Muscle of back (tissue), 11 donors: ENCODE results near the gene SHISA9. TPM values are rescaled to one million over a fixed set of nuclear protein-coding genes. Genes with fewer than 3 reads are reported as not detected.

Source experiments
- DNase-seq, 3 donors: peaks; one replicate each; pipeline versions ENCODE4 v3.0.0 to v3.0.0-alpha.2; 2013
- polyA plus RNA-seq, 10 donors: library from polyadenylated mRNA; unstranded; fragments of 120-200 nt; gene quantifications; one replicate each; pipeline ENCODE4 v1.2.1, GENCODE V29; 2013; ENCODE audit not compliant: insufficient read length in 10 of 10

The SHISA9 gene
- polyA plus RNA-seq, 10 donors, result 0.05 to 0.21 (median 0.11) TPM

- DNase-seq, result no peak
These were observed 212.3 kb downstream of the SHISA9 start for GRCh38 chr16:13113741-13114140.

GRCh38 chr16:13118091-13118490 is 216.7 kb downstream of the SHISA9 start:
- no peak for DNase-seq

- DNase-seq, result no peak
These were observed 218.7 kb downstream of the SHISA9 start for GRCh38 chr16:13120091-13120490.

GRCh38 chr16:13120557-13120956 is 219.2 kb downstream of the SHISA9 start:
- DNase-seq, result no peak

DNA sequence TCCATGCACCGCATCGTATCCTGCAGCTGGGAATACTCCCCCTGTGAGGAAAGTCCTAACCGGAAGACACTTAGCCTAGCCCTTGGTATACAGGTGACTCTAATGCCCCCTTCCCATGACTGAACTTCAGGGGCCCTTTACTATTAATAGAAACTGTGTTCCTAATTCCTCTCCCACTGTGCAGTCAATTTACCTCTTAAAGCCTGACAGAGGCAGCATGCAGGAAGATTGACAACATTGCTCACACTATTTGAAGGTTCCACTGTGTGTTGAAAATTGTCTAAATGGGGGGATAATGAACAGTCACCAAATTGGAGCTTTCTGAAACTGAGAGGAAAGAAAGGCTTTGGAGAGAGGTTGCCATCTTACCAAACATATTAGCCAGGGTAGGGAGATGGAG is 222.6 kb downstream of the SHISA9 start:
- no peak for DNase-seq

- DNase-seq, result no peak
These were observed 225.7 kb downstream of the SHISA9 start for GRCh38 chr16:13127144-13127543.

DNA sequence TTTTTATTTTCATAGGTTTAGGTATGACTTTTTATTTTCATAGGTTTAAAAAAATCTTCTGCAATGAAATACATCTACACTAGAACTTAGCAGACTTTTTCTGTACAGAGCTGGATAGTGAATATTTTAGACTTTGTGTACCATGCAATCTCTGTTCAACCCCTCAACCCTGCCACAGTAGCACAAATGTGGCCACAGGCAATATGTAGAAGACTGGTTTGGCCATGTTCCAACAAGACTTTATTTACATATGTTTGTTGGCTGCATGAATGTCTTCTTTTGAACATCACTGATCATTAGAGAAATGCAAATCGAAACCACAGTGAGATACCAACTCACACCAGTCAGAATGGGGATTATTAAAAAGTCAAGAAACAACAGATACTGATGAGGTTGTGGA is 229.2 kb downstream of the SHISA9 start:
- DNase-seq, result no peak

GRCh38 chr16:13134836-13135235 is 233.4 kb downstream of the SHISA9 start:
- no peak for DNase-seq

GRCh38 chr16:13136901-13137300 is 235.5 kb downstream of the SHISA9 start:
- no peak for DNase-seq

GRCh38 chr16:13138528-13138927 is 237.1 kb downstream of the SHISA9 start:
- DNase-seq, result no peak

DNA sequence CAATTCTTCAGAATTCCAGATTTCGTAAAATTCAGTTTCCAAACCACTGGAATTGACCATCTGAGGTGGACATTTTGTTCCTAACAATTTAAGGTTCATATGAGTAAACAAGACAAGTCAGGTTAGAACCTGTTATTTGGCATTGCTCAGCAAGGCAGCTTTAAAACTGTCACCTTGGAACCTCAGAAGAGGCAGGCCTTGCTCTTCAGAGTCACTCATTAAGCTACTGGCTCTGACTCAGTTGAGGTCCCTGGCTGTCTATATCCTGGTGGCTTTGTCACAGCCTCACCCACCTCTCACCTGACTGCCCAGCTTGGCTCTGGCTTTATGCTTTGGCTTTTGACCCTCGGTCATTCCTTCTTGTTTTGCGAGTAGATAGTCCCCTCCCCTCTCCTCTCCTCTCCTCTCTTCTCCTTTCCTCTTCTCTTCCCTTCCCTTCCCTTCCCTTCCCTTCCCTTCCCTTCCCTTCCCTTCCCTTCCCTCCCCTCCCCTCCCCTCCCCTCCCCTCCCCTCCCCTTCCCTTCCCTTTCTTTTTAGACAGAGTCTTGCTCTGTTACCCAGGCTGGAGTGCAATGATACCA is 238.4 kb downstream of the SHISA9 start:
- DNase-seq, result no peak

DNA sequence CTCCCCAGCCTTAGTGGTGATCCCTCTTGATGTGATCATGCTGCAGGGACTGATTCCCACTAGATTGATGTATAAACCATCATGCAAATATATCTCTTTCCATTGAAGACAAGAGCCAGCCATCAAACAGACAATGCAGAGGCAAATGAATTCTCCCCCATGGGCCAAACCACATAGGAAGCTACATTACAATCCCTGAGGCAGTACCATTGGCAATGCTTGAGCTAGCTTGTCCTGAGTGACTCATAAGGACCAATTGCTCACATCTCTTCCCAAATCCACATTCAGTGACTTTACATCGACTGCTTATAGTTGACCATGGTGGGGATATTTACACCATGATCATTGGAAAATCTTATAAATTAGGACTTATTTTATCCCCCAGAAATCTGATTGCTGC is 242.2 kb downstream of the SHISA9 start:
- no peak for DNase-seq

DNA sequence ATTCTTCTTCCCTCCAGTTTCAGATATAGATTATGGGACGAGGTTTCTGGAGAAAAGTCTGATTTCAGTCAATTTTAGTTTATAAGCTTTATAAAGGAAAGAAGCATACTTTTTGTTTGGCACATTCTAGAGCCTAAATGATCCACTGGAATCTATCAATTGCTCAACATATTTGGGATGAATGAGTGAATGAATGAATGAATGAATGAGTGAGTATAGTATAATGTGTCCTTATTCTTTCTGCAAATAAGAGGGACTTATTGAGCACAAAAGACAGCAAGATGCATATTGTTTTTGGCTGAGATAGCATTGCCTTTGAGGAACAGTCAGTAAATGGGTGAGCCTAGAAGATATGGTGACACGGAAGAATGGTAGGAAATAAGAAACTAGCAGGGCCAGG is 245.4 kb downstream of the SHISA9 start:
- no peak for DNase-seq

- no peak for DNase-seq
These were observed 246.9 kb downstream of the SHISA9 start for GRCh38 chr16:13148294-13148693.

DNA sequence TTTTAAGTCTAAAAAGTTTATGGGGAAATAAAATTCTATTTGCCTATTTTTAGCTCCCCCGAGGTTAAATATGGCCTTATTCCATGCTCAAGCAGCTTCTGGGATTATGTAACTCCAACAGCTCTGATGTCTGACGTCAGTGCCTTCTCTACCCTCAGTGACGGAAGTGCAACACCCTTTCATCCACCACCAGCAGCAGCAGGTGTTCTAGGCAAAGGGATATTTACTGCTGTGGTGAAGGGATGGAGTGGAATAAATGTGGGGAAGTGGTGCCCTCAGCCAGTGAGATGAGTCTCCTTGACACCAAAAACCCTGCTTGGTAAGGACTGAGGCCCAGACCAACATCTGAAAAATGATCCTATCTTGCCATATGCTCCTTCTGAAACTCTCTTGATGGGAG is 247.4 kb downstream of the SHISA9 start:
- no peak for DNase-seq

DNA sequence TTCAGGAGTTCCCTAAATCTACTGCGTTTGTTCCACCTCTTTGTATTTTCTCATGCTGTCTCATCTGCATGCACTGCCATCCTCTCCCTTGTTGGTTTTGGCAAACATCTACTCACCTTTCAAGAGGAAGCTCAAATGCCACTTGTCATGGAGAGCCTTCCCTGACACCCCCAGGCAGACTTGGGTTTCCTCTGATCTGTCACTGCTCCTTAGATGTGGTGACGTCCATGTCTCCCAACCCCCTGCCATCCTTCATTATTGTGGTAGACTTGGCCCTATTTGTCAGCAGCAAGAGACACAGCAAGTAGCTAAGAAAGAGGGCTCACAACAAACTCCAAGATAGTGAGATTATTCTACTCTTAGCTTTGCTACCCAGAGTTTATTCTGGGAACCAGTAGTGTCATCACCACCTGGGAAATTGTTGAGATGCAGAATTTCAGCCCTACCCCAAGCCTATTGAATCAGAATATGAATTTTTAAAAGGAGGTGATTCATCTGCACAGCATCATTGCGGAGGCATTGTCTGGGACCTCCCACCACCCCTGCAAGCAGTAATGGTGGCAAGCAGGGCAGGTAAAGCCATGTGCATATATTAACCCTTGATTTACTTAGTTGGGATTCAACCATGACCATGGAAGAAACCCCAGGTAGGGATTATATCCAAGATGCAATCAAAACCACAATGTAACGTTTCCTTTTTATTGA is 248.9 kb downstream of the SHISA9 start:
- DNase-seq, result no peak

- no peak for DNase-seq
These were observed 252.3 kb downstream of the SHISA9 start for GRCh38 chr16:13153696-13154095.

DNA sequence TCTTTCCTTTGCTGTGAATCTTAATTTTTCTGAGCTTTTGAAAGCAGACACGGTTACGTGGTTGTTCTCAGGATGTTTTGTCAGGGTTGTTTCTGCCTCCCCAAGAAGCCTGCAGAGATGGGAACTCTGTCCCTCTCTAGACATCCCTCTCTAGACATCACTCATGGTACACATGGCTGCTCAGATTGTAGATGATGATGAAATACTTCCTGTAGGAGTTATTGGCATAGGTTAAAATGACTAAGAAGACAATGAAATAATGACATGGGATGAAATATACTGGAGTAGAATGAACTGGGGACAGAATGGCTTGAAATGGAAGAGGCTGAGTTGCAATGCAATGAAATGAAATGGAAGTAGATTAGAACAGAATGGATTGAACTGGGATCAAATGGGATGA is 253.4 kb downstream of the SHISA9 start:
- DNase-seq, result no peak

DNA sequence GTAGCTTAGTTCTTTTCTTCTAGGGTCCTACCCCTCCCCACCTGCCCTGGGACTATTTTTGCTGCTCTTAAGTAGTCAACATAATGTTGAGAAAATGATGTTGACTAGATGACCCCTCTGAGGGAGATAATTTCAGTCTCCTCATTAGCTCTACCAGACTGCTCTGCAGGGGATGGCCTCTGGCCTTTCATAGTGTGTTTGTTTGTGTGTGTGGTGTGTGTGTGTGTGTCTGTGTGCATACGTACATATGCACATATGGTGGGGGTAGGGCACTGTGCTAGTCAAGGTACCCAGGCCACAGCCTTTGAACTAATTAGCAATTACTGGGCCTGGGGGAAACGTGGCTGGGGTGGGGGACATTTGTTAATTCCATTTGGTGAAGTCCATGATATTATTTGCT is 254.0 kb downstream of the SHISA9 start:
- no peak for DNase-seq

GRCh38 chr16:13155780-13156179 is 254.4 kb downstream of the SHISA9 start:
- no peak for DNase-seq

- no peak for DNase-seq
These were observed 255.7 kb downstream of the SHISA9 start for GRCh38 chr16:13157082-13157481.

- no peak for DNase-seq
These were observed 257.0 kb downstream of the SHISA9 start for GRCh38 chr16:13158427-13158826.

DNA sequence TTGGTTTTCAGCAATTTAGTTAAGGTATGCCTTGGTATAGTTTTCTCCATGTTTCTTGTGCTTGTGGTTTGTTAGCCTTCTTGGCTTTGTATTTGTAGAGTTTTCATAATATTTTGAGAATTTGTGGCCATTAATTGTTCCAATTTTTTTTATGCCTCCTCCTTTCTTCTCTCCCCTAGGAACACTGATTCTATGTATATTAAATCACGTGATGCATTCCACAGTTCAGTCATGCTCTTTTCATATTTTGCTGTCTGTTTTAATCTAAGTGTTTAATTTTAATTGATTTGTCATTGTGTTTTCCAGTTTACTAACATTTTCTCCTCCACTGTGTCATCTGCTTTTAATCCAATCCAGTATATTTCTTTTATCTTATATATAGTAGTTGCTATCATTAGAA is 263.6 kb downstream of the SHISA9 start:
- no peak for DNase-seq

DNA sequence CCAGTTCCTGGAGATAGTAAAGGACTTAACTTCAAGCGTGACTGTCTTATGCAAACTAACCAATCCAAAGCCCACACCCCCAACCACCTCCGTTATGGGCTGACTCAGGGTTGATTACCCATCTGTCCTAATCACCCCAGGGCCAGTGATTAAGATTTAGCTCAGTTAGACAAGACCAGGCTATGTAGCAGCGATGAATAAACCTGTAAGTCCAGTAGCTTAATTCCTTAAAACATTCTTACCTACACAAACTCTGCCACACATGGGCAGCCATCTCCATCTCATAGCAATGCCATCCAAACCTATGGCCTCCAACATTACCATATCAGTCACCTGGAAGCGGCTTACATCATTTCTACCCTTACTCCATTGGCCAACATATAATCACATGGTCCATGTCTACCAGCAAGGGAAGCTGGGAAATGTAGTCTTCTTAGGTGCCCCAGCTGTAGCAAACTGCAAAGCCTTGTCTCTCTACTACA is 266.7 kb downstream of the SHISA9 start:
- no peak for DNase-seq
